Stimulated activated CD4-positive, alpha-beta T cell treated with anti-CD3 and anti-CD28 coated beads, Interleukin-1b, Interleukin-23, amount 100 ng/mL, for 4 hours (primary cell): ENCODE data around the gene GAB2.

Experiments
- DNase-seq, 2 donors: peaks; one replicate each; pipeline ENCODE4 v3.0.0-alpha.2; 2020; ENCODE audit warnings: low read depth in 2 of 2

GAB2 gene

GRCh38 chr11:78400116-78400515 lies 17.5 kb downstream of the GAB2 start:
- no peak for DNase-seq

DNA sequence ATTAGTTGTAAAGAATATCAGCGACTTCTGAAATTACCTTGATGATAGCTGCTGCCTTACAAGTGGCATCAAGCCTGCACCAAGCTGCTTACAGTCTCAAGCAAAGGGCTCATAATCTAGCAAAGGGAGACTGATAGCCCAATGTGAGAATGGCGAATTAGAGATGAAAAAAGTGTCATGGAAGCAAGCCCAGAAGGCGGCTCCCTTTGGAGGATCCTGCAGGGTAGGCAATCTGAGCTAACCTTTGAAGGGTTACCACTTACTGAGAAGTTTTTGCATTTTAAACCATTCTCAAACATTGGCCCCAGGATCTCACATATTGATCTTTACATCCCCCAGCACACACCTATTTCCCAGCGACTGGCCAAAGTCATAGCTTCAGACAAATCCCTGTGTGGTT lies 18.5 kb downstream of the GAB2 start:
- no peak for DNase-seq

DNA sequence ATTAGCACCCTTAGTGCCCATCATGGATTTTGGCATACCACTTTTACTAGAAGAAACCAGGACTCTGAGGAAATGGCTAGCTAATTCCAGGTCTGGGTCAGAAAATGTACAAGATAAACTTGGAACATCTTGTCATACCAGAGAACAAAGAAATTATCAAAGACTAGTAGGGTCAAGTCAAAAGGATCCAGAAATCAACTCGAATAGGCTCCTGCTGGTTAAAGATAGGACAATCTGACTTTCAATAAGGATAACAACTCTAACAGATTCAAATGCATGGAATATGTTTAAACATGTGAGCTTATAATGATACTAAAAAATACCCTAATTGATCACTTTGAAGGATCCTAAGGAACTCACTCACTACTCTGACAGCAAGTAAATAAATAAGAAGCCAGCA lies 18.9 kb downstream of the GAB2 start:
- DNase-seq: no peak

DNA sequence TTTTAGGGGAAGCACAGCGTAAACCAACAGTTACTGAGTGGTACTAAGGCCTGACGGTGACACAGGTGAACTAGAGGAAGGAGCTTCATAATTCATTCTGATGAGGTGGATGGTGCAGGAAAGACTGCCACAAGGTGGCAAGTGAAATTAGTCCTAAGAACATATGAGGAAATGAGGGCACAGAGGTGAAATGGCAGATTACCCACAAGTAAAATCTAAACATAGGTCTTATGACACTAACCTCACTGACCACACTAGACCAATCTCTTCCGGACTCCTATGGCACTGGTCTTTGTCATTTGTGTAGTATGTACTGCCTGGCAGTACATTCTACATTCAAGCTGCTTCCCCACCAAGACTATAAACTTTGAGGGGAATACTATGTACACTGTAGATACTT lies 20.2 kb downstream of the GAB2 start:
- DNase-seq: no peak

DNA sequence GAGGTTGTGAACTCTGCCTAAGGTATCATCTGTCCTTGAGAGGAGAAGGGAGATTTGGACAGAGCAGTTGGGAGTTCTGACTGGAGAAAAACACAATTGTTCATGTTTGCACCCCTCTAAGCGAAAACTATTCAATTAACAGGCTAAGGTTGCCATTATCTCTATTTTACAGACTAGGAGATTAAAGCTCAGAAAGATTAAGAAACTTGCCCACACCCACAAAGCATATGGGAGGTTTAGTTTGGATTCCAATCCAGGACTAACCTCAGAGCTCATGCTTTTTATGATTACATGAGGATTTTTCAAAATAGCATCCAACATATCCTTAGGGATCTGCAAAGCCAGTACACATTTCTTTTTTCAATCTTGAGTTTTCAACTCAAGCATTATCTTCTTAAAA lies 22.0 kb downstream of the GAB2 start:
- no peak for DNase-seq

DNA sequence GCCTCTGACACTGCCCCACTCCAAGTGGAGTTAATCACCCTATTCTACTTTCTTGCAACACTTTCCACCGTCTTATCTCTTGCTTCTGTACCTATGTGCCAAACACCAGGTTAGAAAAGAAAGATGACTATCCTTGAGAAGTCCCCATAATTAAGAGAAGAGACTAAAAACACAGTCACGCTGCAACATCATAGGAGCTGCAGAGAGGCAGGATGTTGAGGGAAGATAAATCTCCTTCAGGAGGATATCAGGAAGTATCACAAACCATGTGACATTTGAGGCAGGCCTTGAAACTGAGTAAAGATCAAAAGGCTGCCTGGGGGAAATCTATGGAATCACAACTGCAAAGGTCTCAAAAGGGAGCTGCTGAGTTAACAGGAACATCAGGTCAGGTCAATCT lies 24.8 kb downstream of the GAB2 start:
- no peak for DNase-seq

GRCh38 chr11:78391424-78391823 lies 26.2 kb downstream of the GAB2 start:
- no peak for DNase-seq

- DNase-seq: no peak
Observed at GRCh38 chr11:78390809-78391208, 26.8 kb downstream of the GAB2 start.

DNA sequence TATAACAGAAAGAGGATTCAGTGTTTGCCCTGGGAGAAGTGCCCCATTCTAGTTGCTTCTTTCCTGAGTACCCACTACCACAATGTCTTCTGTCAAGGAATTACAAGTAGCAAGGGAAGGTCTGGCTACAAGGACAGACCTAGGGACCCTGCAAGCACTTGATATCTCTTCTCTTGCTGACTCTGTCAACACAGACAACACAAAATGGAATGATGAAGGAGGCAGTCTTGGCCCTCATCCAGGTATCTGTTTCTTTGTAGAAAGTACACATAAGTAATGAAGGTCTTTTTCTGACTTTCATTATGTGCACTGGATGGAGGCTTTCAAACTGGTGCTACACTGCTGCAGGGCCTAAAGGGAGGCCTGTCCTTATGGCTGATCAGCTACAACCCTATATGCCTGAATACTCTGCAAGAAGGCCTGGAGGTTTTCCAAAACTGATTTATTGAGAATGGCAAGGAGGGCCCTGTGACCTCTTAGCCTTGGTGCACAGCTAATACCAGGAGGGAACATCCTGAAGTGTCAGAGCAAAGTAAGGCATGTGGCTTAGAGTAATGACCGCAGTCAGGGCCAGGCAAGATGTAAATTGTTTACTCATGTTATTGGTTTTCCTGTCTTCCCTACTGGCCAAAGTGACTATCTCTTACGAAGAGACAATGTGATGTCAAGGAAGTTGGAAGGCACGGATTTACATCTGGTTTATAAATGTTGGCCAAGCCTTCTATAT lies 31.2 kb downstream of the GAB2 start:
- no peak for DNase-seq

DNA sequence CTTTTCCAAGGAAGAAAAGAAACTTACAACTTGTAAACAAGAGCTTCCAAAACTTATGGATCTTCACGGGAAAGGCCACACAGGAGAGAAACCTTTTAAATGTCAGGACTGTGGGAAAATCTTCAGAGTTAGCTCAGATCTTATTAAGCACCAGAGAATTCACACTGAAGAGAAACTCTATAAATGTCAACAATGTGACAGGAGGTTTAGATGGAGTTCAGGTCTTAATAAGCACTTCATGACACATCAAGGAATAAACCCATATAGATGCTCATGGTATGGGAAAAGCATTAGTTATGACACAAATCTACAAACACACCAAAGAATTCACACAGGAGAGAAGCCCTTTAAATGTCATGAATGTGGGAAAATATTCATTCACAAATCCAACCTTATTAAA lies 32.4 kb downstream of the GAB2 start:
- DNase-seq: no peak

DNA sequence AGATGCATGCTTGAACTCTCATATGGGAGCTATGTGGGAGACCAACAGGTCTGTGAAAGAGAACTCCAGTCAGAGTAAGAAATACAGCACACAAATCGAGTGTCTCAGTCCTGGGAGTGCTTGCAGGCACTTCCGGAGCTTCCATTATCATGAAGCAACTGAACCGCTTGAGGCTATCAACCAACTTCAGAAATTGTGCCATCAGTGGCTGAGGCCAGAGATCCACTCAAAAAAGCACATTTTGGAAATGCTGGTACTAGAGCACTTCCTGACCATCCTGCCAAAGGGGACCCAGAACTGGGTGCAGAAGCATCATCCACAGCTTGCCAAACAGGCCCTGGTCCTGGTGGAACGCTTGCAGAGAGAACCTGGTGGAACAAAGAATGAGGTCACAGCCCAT lies 33.4 kb downstream of the GAB2 start:
- DNase-seq: no peak

DNA sequence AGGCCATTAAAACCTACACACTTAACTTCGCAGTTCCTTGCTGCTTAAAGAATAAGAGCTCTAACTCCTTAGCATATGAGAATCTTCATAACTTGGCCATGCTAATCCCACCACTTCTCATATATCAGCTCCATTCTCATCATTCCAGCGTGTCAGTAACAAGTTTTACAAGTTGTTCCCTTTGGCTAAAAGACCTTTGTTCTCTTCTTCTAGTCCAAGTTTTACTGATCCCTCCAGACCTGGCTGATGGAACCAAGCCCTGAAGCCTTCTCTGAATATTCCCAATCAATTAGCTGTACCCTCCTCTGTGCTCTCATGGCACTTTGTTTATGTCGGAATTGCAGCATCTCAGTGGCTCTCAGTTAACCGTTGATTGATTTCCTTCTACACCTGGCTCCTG lies 35.8 kb downstream of the GAB2 start:
- DNase-seq: no peak

GRCh38 chr11:78380615-78381051 lies 37.0 kb downstream of the GAB2 start:
- DNase-seq: no peak

DNA sequence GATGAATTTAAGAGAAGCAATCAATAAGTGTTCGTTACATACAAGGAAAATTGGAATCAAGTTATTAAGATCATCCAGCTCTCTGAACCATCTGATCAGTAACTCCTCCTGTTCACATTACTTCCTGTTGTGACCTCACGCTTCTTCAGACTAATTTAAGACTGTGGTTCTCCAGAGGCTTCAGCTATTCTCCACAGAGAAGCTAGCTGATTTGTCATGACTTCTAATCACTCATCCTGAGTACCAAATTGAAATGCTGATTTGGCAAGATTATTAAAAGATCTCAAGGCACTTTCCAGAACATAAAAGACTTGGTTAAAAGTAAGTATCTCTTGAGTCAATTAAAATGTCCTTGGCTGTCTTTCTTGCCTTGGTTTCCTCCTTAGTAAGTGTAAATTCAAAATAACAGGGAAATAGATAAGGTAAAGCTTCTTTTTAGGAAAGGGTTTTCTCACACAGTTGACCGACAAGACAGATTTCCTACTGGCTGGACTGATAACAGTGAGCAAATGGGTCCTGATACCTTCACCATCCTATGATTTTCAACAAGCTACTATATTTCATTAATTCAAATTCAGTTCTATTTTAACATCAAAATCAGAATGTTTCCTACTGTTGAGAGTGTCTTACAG lies 38.5 kb downstream of the GAB2 start:
- DNase-seq: no peak

- no peak for DNase-seq
Observed at GRCh38 chr11:78377625-78378418, 39.8 kb downstream of the GAB2 start.

DNA sequence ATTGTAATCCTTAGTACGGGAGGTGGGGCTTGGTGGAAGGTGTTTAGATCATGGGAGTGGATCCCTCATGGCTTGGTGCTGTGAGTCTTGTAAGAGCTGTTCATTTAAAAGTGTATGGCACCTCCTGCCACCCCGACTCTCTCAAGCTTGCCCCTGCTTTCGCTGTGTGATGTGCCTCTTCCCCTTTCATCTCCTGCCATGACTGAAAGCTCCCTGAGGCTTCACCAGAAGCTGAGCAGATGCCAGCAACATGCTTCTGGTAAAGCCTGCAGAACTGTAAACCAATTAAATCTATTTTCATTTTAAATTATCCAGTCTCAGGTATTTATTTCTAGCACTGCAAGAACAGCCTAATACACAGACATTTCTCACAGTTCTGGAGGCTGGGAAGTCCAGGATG lies 40.8 kb downstream of the GAB2 start:
- no peak for DNase-seq

DNA sequence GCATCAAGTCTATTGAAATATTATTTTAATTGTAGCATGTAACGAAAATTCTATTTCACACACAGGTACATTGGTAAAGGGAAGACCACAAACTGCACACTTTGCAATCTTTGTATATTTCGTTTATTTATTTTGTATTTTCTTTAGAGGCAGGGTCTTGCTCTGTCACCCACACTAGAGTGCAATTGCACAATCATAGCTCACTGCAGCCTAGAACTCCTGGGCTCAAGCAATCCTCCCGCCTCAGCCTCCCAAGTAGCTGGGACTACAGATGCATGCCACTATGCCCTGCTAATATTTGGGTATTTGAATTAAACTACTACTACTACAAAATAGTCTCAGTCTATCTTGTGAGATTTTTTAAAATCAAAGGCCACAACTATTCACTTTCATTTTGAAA lies 42.7 kb downstream of the GAB2 start:
- no peak for DNase-seq

GRCh38 chr11:78373689-78374088 lies 43.9 kb downstream of the GAB2 start:
- DNase-seq: no peak

DNA sequence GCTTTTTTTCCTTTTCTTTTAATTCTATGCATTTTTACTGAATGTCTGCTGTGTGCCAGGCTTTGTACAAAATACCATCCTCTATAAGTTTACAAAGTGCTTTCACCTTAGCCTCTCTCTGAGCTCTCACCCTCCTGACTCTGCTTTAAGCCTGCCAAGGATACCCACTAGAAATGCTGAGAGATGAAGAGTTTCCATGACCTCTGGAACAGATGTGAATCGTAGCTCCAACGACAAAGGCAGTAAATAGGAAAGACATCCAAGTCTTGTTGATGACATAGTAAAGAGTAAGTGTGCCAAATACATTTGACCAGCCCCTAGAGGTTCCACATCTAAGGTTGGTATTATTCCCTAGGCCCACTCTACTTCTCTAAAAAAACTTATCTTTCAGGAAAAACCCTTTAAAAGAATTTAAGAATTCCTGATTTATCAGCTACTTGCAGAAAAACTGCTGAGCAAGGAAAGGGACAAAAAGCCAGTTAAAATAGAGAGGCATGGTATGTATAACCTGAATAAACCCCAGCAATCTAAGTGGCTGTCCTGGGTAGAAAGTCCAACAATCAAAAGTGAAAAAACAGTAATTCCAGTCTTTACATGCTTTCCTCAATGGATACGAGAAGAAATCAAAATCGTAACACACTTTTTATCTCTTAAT lies 45.4 kb downstream of the GAB2 start:
- no peak for DNase-seq

DNA sequence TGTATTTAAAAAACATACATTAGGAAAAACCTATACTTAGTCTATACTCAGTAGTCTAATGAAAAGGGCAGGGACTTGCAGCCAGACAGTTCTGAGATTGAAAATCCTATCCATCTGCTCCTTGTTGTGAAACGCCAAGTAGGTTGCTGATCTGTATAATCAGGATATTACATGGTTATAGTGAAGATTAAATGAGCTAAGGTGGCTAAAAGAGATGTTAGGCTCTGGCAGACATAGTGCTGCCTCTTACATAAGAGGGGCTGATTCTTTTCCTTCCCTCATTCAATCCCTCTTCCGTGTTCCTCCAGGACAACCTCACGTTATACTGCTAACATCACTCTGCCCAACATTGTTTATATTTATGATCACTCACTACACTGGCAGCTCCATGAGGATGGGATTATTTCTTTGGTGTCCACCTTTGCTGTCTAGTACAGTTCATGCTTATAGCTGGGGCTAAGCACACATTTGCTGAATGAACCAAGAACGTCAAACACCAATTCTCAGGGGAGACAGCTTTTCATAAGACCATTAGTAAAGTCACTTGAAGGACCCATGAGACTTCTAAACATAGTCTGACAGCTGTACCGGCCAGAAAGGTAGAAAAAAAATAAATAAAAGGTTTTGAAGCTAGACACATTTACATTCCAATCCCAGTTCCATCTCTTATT lies 46.3 kb downstream of the GAB2 start:
- no peak for DNase-seq

GRCh38 chr11:78370406-78371172 lies 47.0 kb downstream of the GAB2 start:
- no peak for DNase-seq
